Retinal pigment epithelial cell (primary cell): ENCODE measurements around the gene GPR15LG.
"Not testable (repeated sequence)": the region's sequence is repeated elsewhere in the genome, so short reads cannot be mapped to it uniquely, and the experiment has no call there.

Experiments
- DNase-seq: peaks from one replicate; pipeline ENCODE4 v3.0.0-alpha.2; 2010; ENCODE audit warnings: low read depth
- H3K4me3 ChIP-seq: 2 replicates; pipeline ENCODE4 v1.5.1; 2011; ENCODE audit warnings: mild to moderate bottlenecking, low read length, control low read depth, moderate library complexity
- CTCF ChIP-seq: conservative IDR thresholded peaks from 2 replicates; pipeline ENCODE4 v1.5.1; 2011; ENCODE audit warnings: low read depth, low read length, control low read depth, inconsistent platforms

The GPR15LG gene

GRCh38 chr10:84176836-84177474, 3.4 kb downstream of the GPR15LG start:
- TF ChIP-seq CTCF, result no peak
- DNase-seq, result no peak
- H3K4me3 ChIP-seq, result no peak overlapping the region

DNA sequence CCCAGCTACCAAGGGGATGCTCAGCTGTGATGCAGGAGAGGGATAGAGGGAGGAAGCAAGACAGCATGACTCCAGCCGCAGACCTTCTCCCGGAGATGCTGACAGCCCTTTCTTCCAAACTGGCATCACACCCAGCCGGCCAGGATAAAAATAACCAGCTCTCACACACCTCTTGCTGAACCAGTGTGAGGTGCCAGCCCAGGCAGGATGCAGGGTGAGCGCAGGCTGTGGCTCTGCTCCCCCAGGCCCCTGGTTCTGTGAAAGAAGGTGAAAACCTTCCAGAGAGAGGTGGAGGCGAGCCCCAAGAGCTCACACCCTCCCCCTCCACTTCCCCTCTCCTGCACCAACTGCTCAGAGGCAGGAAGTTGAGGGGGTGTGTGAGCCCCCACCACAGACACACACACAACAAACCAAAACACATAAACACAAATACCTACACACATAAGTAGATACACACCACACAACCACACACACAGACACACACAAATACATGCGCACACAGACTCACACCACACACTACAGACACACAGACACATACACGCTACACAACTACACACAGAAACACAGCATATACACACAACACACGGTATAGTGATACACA, 4.0 kb downstream of the GPR15LG start:
- H3K4me3 ChIP-seq, result no peak overlapping the region
- no peak for TF ChIP-seq CTCF
- DNase-seq, result no peak

DNA sequence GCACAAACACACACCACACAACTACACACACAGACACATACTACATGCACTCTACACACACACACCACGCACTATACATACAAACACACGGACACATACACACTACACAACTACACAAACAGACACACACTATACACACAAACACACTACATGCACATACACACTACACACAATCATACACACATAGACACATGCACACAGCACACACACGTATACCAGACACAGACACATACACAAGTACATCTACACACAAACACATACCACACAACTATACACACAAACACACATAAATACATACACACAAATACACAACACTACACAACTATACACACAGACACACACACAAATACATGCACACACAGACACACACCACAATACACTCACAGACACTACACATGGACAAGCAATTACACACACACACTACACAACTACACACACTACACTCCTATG, 4.6 kb downstream of the GPR15LG start:
- no peak overlapping the region for H3K4me3 ChIP-seq
- no peak for DNase-seq
- no peak for TF ChIP-seq CTCF

DNA sequence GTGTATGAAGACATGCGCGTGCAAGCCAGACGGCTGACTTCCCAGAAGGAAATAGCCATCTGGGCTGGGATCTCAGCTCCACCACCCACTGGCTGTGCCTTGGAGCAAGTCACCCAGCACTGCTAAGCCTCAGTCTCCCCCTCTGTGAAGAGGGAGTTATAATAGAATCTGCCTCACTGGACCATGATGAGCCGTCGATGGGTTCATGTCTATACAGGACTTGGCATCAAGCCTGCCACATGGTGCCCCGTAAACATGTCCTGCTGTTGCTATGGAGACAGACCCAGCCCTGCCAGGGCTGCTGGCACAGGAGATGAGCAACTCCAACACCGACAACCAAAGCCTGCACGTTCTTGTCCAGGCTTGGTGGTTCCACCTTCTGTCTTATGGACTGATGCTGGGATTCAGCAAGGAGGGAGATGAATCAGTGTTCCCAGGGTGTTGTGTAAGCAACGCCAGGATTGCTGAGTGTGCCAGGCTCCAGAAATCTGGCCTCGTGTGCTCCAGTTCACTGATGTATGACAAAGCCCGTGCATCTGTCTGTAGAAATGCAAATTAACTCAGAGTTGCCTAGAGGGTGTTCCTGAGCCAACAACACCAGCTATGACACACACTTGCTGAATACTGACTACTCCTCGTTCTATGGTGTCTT, 5.6 kb downstream of the GPR15LG start:
- DNase-seq, result no peak
- no peak for TF ChIP-seq CTCF
- no peak overlapping the region for H3K4me3 ChIP-seq

- not testable (repeated sequence) for DNase-seq, H3K4me3 ChIP-seq
These were observed 6.8 kb downstream of the GPR15LG start for GRCh38 chr10:84180386-84180785.

DNA sequence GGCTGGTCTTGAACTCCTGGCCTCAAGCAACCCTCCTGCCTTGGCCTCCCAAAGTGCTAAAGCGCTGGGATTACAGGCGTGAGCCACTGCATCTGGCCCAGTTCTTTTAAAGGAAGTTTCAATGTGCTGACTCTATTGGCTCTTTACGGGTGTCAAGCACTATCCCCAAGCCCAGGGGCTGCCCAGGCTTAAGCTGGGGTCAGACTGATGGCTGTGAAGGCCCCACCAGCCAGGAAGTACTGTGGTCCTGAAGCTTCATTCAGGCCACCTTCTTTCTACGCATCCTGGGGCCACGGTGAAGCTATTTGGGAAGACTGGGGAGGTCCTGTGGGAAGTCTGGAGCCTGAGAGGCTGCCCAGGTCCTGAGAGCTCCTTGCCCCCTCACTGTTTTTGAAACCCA, 8.0 kb downstream of the GPR15LG start:
- DNase-seq, result no peak
- no peak for TF ChIP-seq CTCF
- H3K4me3 ChIP-seq, result no peak overlapping the region

DNA sequence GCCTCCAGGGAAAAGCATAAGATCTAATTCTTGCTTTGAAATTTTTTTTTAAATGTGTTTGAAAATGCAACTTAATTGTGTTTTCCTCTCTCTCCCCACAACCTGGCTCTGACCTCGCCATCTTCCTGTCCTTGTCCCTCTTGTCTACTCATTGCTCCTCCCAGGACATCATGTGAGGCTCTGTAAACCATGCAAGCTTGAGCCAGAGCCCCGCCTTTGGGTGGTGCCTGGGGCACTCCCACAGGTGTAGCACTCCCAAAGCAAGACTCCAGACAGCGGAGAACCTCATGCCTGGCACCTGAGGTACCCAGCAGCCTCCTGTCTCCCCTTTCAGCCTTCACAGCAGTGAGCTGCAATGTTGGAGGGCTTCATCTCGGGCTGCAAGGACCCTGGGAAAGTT, 10.9 kb downstream of the GPR15LG start:
- no peak overlapping the region for H3K4me3 ChIP-seq
- DNase-seq, result no peak
- no peak for TF ChIP-seq CTCF
